Measurements from ENCODE around the gene WDR90.

WDR90 gene

DNA sequence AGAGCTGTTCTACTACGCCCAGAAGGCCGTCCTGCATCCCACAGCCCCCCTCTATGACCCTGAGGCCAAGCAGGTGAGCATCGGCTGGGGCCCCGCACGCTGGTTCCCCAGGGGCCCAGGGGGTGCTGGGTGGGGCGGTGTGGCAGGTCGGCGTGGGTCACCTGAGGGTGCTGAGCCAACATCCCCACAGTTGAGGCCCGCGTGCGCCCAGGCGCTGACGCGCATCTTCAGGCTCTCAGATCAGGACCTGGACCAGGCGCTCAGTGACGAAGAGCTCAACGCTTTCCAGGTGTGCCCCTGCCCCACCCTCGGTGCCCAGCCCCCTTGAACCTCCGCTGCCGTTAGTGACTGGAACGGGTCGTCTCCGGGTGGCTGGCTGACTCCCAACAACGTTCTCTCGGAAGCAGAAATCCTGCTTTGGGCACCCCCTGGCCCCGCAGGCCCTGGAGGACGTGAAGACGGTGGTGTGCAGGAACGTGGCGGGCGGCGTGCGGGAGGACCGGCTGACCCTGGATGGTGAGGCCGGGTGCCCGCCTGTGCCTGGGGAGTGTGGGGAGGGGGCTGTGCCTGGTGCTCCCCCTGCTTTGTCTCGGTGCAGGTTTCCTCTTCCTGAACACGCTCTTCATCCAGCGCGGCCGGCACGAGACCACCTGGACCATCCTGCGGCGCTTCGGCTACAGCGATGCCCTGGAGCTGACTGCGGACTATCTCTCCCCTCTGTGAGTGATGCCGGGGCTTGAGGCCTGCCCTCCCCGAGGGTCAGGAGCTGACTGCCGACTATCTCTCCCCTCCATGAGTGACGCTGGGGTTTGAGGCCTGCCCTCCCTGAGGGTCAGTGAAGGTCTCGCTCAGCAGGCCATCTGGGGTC lies 21.6 kb downstream of the WDR90 start:
- peaks cover 23% of the 10 kb centered on the region for H3K4me1 Mint-ChIP-seq (ENCODE audit: low read depth)
- peak overlapping the region; percentile 75 for H3K27ac Mint-ChIP-seq
- H3K9me3 Mint-ChIP-seq: no peaks in the 10 kb centered on the region
- peaks cover 5% of the 10 kb centered on the region for H3K27me3 Mint-ChIP-seq
- DNase-seq: no peak
- H3K36me3 Mint-ChIP-seq (ENCODE audit: low read depth): peaks cover 66% of the 10 kb centered on the region
- peak overlapping the region; percentile 63 for H3K4me3 Mint-ChIP-seq

DNA sequence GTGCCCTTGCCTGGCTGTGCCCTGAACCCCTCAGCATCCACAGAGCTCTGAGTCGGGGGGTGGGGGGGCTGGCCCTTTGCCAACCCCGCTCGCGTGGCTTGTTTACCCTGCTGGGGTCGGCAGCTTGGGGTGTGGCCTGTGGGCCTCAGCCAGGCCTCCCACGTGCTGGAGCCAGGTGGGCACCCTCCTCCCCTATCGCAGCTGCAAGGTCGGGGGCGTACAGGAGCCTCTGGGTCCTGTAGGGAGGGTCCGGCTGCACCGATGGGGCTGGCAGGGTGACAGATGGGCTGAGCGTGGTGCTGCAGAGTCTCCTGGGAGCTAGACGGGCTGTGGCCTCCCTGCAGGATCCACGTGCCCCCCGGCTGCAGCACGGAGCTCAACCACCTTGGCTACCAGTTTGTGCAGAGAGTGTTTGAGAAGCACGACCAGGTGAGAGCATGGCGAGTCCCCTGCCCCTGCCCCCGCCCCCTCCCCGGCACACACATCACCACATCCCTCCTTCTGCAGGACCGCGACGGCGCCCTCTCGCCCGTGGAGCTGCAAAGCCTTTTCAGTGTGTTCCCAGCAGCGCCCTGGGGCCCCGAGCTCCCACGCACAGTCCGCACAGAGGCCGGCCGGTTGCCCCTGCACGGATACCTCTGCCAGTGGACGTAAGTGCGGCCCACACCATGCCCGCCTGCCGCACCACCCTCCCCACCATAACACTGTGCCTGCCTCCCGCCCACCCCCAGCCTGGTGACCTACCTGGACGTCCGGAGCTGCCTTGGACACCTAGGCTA lies 22.4 kb downstream of the WDR90 start:
- Mint-ChIP-seq H3K4me3 (no peak overlapping the region), H3K27me3 (peaks cover 5% of the 10 kb centered on the region), H3K4me1 (ENCODE audit: low read depth) (peaks cover 23% of the 10 kb centered on the region), H3K36me3 (ENCODE audit: low read depth) (peaks cover 63% of the 10 kb centered on the region), H3K27ac (no peak overlapping the region), H3K9me3 (no peaks in the 10 kb centered on the region)
- no peak for DNase-seq

DNA sequence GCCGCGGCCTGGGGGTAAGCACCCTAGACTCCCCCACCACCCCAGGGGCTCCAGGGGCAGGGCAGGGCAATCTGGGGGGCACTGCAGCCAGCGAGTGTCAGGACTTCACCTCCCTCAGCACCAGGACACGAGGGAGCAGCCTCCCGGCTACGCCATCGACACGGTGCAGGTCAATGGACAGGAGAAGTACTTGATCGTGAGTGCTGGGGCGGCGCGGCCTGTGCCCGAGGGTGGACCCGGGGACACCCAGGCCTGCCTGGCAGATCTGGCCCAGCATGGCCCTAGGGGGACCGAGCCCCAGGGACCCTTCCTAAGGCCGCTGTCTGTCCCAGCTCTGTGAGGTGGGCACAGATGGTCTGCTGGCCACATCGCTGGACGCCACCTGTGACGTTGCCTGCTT lies 23.2 kb downstream of the WDR90 start:
- DNase-seq: no peak
- H3K27me3 Mint-ChIP-seq: peaks cover 9% of the 10 kb centered on the region

DNA sequence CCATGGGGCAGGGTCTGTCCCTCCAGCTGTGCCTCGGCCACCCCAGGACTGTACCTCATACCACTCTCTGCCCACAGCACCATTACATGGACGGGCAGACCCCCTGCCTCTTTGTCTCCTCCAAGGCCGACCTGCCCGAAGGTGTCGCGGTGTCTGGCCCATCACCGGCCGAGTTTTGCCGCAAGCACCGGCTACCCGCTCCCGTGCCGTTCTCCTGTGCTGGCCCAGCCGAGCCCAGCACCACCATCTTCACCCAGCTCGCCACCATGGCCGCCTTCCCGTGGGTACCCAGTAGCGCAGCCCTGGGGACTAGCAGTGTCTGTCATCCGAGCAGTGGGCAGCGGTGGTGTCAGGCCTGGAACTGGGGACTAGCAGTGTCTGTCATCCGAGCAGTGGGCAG lies 23.7 kb downstream of the WDR90 start:
- peaks cover 13% of the 10 kb centered on the region for H3K4me1 Mint-ChIP-seq (ENCODE audit: low read depth)
- H3K27ac Mint-ChIP-seq: no peak overlapping the region
- H3K4me3 Mint-ChIP-seq: no peak overlapping the region
- H3K27me3 Mint-ChIP-seq: peaks cover 9% of the 10 kb centered on the region
- H3K9me3 Mint-ChIP-seq: no peaks in the 10 kb centered on the region
- peaks cover 54% of the 10 kb centered on the region for H3K36me3 Mint-ChIP-seq (ENCODE audit: low read depth)
- no peak for DNase-seq

More for the DNA sequence above, 23.2 kb downstream of the WDR90 start:
- Mint-ChIP-seq H3K36me3 (ENCODE audit: low read depth) (peaks cover 59% of the 10 kb centered on the region), H3K9me3 (no peaks in the 10 kb centered on the region), H3K27ac (no peak overlapping the region), H3K4me3 (no peak overlapping the region), H3K4me1 (ENCODE audit: low read depth) (peaks cover 17% of the 10 kb centered on the region)

DNA sequence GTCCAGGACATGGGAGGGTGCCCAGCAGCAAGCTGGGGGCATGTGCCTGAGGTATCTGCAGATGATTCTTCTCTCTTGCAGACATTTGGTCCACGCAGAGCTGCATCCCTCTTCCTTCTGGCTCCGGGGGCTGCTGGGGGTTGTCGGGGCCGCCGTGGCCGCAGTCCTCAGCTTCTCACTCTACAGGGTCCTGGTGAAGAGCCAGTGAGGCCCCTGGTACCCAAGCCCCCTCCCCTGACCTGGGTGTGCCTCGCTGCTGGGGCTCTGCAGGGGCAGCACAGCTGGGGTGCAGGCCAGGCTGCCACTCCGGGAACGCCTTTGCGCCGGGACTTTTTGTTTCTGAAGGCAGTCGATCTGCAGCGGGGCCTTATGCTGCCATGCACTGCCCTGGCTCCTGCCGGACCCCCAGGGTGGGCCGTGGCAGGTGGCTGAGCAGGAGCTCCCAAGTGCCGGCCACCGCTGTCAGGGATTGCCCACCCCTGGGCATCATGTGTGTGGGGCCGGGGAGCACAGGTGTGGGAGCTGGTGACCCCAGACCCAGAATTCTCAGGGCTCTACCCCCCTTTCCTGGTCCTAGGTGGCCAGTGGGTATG lies 24.3 kb downstream of the WDR90 start:
- peaks cover 9% of the 10 kb centered on the region for H3K27me3 Mint-ChIP-seq
- no peak overlapping the region for H3K4me3 Mint-ChIP-seq
- H3K9me3 Mint-ChIP-seq: no peaks in the 10 kb centered on the region
- DNase-seq: no peak
- peaks cover 52% of the 10 kb centered on the region for H3K36me3 Mint-ChIP-seq (ENCODE audit: low read depth)
- H3K4me1 Mint-ChIP-seq (ENCODE audit: low read depth): peaks cover 13% of the 10 kb centered on the region
- no peak overlapping the region for H3K27ac Mint-ChIP-seq

DNA sequence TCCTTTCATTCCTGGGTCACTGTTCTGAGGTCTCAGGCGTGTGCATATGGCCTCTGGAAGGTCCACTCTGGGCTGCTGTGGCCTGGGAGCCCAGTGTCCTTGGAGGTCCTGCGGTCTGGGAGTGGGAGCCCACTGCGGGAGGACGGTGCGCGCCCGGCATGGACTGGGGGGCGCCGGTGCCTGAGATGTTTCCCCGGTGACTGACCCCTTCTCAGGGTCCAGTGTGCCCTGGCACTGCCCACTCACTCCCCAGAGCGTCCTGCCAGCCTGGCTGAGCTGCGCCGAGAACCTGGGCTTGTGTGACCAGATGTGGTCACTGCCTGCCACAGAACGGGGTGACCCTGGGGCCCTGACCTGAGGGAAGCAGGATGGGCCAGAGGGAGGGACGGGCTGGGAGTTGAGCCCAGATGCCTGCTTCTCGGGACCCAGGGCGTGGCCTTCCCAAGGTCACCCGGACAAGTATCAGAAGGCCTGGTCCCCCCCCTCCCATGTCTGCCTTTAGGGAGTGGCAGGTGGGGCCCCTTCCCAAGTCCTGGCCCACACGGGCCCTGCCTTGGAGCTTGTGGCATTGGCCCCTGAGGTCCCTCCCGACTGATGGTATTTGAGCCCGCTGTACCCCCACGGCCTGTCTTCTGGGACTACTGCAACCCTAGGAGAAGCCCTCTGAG lies 25.2 kb downstream of the WDR90 start:
- no peak overlapping the region for H3K4me3 Mint-ChIP-seq
- no peak for DNase-seq

DNA sequence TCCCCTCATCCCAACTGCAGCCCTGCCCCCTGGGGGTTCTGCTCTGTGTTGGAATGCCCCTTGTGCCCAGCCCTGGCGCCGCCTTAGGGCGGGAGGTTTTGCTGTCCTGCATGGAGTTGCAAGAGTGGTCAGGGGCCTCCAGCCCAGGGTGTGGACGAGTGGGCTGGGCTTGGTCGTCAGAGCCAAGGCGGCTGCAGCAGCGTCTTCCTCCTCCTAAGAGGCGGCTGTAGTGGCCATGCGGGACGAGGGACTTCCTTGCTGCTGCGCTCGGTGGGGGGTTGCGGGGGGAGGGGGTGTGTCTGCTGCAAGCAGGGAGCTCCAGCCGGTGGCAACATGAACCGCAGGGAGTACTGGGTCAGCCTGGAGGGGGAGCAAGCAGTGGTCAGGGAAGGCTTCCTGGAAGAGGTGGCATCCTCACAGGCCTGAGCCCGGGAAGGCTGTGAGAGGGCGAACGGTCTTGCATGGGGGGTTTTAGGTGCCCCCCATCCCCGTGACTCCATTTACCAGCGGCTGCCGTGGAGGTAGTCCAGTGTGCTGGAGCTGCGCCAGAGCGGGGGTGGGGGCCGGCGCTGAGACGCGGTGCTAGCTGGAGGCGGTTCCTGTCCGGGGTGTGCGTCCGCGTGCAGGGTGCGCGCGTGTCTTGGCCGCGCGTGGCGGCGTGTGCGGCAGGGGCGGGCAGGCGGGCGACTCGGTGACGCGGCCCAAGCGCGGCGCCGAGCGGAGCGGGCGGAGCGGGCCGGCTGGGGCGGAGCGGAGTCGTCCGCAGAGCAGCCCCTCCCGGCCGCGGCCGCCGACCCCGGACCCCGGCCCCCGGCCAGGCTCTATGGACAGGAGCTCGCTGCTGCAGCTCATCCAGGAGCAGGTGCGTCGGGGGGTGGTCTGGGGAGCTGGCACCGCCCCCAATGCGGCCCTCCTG lies 26.1 kb downstream of the WDR90 start, which contains the start of gene RHBDL1:
Gene RHBDL1 (plus strand): TSS at position 704 of the 916 bp plus-strand sequence. CDS start 120 bp downstream, at position 824.
- Mint-ChIP-seq H3K36me3 (ENCODE audit: low read depth) (peaks cover 38% of the 10 kb centered on the region), H3K9me3 (no peaks in the 10 kb centered on the region), H3K4me1 (ENCODE audit: low read depth) (peaks cover 13% of the 10 kb centered on the region), H3K27ac (peak within 1 kb of the TSS; percentile 29), H3K4me3 (no peak within 1 kb of the TSS), H3K27me3 (peaks cover 9% of the 10 kb centered on the region)
- DNase-seq: no peak

More for the DNA sequence above, 25.2 kb downstream of the WDR90 start:
- Mint-ChIP-seq H3K9me3 (no peaks in the 10 kb centered on the region), H3K27me3 (peaks cover 9% of the 10 kb centered on the region), H3K36me3 (ENCODE audit: low read depth) (peaks cover 47% of the 10 kb centered on the region), H3K4me1 (ENCODE audit: low read depth) (peaks cover 15% of the 10 kb centered on the region), H3K27ac (peak overlapping the region; percentile 29)

DNA sequence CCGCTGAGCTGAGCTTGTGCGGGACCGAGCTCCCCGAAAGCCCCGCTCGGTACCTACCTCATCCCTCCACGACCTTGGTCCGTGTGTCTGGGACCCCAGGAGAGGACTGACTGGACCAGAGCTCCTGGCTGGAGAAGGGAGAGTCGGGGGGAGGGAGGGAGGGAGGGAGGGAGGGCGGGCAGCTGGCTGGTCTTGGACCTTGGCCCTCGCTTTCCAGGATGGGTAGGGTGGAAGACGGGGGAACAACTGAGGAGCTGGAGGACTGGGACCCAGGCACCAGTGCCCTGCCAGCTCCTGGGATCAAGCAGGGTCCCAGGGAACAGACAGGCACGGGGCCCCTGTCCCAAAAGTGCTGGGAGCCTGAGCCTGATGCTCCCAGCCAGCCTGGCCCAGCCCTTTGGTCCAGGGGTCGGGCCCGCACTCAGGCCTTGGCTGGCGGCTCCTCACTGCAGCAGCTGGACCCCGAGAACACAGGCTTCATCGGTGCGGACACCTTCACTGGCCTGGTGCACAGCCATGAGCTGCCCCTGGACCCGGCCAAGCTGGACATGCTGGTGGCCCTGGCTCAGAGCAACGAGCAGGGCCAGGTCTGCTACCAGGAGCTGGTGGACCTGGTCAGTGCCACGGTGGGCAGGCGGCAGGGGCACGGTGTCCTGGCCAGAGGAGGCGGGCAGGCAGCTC lies 26.9 kb downstream of the WDR90 start:
- no peak for DNase-seq
- Mint-ChIP-seq H3K36me3 (ENCODE audit: low read depth) (peaks cover 33% of the 10 kb centered on the region), H3K4me1 (ENCODE audit: low read depth) (peaks cover 15% of the 10 kb centered on the region), H3K27me3 (peaks cover 9% of the 10 kb centered on the region), H3K9me3 (no peaks in the 10 kb centered on the region), H3K27ac (no peak overlapping the region), H3K4me3 (no peak overlapping the region)

DNA sequence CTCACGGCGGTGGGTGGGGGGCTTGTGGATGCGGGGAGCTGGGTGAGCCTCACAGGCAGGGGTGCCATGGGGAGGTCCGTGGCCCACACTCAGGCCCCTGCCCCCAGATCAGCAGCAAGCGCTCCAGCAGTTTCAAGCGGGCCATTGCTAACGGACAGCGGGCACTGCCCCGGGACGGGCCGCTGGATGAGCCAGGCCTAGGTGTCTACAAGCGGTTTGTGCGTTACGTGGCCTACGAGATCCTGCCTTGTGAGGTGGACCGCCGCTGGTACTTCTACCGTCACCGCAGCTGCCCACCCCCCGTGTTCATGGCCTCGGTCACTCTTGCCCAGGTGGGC lies 27.4 kb downstream of the WDR90 start:
- Mint-ChIP-seq H3K27ac (no peak overlapping the region), H3K4me1 (ENCODE audit: low read depth) (peaks cover 20% of the 10 kb centered on the region), H3K4me3 (no peak overlapping the region), H3K9me3 (no peaks in the 10 kb centered on the region), H3K36me3 (ENCODE audit: low read depth) (peaks cover 35% of the 10 kb centered on the region), H3K27me3 (peaks cover 9% of the 10 kb centered on the region)
- DNase-seq: no peak

DNA sequence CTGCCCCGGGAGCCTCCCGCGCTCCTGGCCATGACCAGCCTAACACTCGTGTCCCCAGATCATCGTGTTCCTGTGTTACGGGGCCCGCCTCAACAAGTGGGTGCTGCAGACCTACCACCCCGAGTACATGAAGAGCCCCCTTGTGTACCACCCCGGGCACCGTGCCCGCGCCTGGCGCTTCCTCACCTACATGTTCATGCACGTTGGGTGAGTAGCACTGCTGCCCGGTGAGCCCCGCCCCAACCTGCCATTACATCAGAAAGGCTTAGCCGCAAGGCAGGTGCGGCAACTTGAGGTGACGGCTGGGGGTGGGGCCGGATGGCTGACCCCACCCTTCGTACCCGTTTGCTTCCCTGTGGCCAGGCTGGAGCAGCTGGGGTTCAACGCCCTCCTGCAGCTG lies 27.7 kb downstream of the WDR90 start:
- no peak for DNase-seq
- no peak overlapping the region for H3K27ac Mint-ChIP-seq
- peaks cover 36% of the 10 kb centered on the region for H3K36me3 Mint-ChIP-seq (ENCODE audit: low read depth)

DNA sequence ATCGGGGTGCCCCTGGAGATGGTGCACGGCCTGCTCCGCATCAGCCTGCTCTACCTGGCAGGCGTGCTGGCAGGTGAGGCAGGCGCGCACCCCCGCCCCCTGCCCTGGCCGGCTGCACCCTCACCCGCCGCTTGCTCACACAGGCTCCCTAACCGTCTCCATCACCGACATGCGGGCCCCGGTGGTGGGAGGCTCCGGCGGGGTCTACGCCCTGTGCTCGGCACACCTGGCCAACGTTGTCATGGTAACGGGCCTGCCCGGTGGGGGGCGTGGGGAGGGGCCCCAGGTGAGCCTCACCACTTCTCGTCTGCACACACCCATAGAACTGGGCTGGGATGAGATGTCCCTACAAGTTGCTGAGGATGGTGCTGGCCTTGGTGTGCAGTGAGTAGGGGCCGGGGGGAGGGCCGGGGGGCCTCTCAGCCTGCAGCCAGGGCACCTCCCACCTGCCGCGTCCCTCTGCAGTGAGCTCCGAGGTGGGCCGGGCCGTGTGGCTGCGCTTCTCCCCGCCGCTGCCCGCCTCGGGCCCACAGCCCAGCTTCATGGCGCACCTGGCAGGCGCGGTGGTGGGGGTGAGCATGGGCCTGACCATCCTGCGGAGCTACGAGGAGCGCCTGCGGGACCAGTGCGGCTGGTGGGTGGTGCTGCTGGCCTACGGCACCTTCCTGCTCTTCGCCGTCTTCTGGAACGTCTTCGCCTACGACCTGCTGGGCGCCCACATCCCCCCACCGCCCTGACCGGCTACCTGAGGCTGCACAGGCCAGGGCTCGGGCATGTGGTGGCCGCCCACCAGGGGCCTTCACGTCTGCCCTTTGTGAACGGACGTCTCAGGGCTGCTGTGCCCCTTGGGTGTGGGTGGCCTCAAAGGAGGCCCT lies 28.4 kb downstream of the WDR90 start:
- DNase-seq: no peak
- H3K27me3 Mint-ChIP-seq: peaks cover 9% of the 10 kb centered on the region
- H3K9me3 Mint-ChIP-seq: no peaks in the 10 kb centered on the region
- no peak overlapping the region for H3K27ac Mint-ChIP-seq
- peaks cover 30% of the 10 kb centered on the region for H3K4me1 Mint-ChIP-seq (ENCODE audit: low read depth)
- H3K4me3 Mint-ChIP-seq: no peak overlapping the region
- peaks cover 41% of the 10 kb centered on the region for H3K36me3 Mint-ChIP-seq (ENCODE audit: low read depth)

More for the DNA sequence above, 27.7 kb downstream of the WDR90 start:
- Mint-ChIP-seq H3K9me3 (no peaks in the 10 kb centered on the region), H3K4me3 (no peak overlapping the region), H3K4me1 (ENCODE audit: low read depth) (peaks cover 24% of the 10 kb centered on the region), H3K27me3 (peaks cover 9% of the 10 kb centered on the region)

DNA sequence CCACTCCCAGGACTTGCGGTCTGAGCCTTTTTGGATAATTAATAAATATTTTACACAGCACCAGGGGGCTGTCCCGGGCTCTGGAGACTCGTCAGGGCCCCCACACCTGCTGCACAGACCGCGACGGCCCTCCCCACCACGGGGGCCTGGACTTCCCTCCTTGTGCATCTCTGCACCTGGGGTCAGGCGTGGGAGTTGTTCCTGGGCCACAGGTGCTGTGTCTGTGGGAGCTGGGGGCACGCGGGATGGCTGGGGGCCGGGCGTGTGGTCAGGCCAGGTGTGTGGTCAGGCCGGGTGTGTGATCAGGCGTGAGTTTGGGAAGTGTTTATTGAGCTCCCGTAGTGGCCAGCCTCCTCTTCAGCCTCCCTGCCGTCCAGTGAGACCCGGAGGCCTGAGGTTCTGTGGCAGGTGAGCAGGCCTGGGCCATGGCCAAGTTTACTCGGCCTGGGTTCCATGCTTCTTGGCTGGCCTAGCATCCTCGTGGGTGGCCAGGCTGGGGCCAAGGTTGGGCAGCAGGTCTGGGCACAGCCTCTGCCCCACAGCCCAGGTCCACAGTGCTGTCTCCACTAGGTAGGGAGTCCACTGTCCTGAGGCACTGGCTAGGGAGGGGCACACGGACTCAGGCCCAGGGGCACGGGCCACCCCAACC lies 29.2 kb downstream of the WDR90 start:
- H3K27ac Mint-ChIP-seq: peak overlapping the region; percentile 81

More for the DNA sequence above, 29.2 kb downstream of the WDR90 start:
- no peak for DNase-seq
- H3K27me3 Mint-ChIP-seq: peaks cover 9% of the 10 kb centered on the region
- H3K4me1 Mint-ChIP-seq (ENCODE audit: low read depth): peaks cover 37% of the 10 kb centered on the region
- peaks cover 41% of the 10 kb centered on the region for H3K36me3 Mint-ChIP-seq (ENCODE audit: low read depth)
- H3K9me3 Mint-ChIP-seq: no peaks in the 10 kb centered on the region
- no peak overlapping the region for H3K4me3 Mint-ChIP-seq
